Fibroblast of the aortic adventitia (primary cell): ENCODE measurements around the gene SYT7. TPM values are rescaled to one million over a fixed set of nuclear protein-coding genes. Genes with fewer than 3 reads are reported as not detected.
A peak's percentile ranks its signal among the peaks of the same experiment; 100 is the strongest.

Source experiments
- DNase-seq: peaks from one replicate; pipeline ENCODE4 v3.0.0-alpha.2; 2010; ENCODE audit warnings: low read depth
- H3K4me3 ChIP-seq: 2 replicates; pipeline ENCODE4 v1.5.1; 2011; ENCODE audit warnings: low read depth, mild to moderate bottlenecking, control low read depth, low read length, moderate library complexity
- total RNA-seq: library from RNA; depleted of rRNA; stranded (reverse); fragments of >200 nt; gene quantifications from 2 replicates; pipeline ENCODE4 v1.2.3, GENCODE V29; 2012; ENCODE audit warnings: low replicate concordance
- TF ChIP-seq, protein P1 (sequence below): IDR thresholded peaks from 2 replicates; pipeline ENCODE4 v1.5.1; 2011; ENCODE audit warnings: mild to moderate bottlenecking, low read length, control low read depth, inconsistent platforms; ENCODE audit not compliant: insufficient read depth

The SYT7 gene
- total RNA-seq, 1 donor: 112 TPM

DNA sequence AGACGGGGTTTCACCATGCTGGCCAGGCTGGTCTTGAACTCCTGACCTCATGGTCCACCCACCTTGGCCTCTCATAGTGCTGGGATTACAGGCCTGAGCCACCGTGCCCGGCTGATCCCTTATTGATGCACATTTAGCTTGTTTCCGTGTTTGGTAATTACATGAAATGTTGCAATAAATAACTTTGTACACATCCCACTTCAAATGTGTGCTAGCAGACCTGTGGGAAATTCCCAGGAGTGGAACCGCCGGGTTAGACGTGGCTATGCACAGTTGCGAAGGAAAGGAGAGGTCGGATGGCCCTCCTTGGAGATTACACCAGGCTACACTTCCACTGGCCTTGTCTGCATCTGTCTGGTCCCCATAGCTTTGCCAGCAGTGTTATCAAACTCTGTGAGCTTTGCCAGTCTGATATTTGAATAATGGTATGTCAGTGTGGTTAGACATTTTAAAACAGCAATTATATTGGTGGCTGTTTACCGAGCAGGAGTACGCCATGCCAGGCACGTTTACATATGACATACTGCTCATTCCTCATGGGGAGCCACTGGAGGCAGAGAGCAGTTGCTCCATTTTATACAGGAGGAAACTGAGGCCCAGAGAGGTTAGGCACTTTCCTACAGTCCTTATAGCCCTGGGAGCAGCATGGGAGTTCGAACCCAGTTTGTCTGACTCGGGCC lies 27.2 kb upstream of the SYT7 start:
- no peak overlapping the region for H3K4me3 ChIP-seq
- TF ChIP-seq, protein P1, sequence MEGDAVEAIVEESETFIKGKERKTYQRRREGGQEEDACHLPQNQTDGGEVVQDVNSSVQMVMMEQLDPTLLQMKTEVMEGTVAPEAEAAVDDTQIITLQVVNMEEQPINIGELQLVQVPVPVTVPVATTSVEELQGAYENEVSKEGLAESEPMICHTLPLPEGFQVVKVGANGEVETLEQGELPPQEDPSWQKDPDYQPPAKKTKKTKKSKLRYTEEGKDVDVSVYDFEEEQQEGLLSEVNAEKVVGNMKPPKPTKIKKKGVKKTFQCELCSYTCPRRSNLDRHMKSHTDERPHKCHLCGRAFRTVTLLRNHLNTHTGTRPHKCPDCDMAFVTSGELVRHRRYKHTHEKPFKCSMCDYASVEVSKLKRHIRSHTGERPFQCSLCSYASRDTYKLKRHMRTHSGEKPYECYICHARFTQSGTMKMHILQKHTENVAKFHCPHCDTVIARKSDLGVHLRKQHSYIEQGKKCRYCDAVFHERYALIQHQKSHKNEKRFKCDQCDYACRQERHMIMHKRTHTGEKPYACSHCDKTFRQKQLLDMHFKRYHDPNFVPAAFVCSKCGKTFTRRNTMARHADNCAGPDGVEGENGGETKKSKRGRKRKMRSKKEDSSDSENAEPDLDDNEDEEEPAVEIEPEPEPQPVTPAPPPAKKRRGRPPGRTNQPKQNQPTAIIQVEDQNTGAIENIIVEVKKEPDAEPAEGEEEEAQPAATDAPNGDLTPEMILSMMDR: no peak
- DNase-seq: no peak

DNA sequence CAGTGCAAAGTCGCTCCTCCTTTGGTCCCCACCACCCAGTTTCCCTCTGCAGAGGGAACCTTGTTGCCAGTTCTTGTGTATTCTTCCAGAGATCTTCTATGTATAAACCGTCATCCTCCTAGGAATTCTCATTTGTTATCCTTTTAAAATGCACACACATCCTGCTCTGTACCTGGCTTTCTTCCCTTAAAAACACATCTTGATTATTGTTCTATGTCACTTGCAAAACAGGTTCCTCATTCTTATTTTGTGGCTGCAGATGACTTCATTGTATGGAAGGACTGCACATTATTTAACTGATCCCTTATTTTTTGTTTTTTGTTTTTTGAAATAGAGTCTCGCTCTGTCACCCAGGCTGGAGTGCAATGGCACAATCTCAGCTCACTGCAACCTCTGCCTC lies 26.6 kb upstream of the SYT7 start:
- DNase-seq: peak; percentile 50
- TF ChIP-seq, protein P1: no peak
- H3K4me3 ChIP-seq: no peak overlapping the region

DNA sequence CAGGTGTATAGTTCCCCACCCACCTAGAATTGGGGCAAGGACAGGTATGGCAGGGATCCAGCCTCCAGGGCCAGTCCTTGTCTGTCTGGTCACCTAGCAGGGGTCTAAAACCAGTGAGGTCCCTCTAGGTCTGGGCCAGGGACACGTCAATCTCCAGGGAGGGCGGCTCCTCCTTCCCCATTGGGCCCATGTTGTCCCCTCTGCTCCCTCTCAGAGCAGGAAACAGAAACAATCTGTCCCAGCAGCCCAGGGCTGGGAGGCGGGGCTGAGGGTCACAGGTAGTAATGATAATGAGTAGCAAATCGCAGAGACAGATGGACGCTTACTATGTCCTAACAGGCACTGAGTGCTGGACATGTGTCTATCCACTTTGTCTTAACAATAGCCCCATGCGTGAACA lies 22.8 kb upstream of the SYT7 start:
- no peak overlapping the region for H3K4me3 ChIP-seq
- DNase-seq: no peak
- TF ChIP-seq, protein P1: no peak

DNA sequence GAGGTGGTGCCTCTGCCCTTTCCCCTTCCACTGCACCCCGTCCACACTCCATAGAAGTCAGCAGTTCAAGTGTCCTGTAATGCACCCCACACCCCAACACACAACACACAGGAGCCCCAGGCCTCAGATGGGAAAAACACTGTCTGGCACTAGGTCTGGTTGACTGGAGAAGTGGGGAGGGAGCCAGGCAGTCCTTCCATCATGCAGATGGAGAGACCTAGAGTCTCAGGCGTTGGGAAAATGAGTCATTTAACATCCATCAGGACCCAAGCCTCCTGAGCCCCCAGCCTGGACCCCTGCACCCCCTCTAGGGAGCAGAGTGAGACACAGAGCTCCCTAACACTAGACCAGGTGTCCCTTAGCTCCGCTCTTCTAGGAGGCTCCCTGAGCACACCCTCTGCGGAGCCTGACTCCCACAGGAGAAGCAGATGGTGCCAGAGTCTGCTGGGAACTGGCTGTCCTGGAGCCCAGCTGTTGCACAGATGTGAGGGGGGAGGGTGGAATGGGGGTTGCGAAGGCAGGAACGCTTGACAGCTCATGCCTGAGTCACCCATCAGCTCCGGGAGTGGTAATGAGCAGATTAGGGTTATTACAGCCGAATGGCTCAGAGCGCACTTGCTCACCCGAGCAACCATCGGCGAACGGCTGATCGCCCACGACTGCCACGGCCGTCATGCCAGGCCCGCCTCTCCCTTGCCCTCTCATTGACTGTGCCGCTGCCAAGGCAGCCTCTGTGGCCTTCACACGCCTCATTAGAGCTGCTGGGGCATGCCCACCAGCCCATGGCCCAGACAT lies 22.1 kb upstream of the SYT7 start:
- H3K4me3 ChIP-seq: peak overlapping the region; percentile 28
- TF ChIP-seq, protein P1: no peak
- peak; percentile 98 for DNase-seq

DNA sequence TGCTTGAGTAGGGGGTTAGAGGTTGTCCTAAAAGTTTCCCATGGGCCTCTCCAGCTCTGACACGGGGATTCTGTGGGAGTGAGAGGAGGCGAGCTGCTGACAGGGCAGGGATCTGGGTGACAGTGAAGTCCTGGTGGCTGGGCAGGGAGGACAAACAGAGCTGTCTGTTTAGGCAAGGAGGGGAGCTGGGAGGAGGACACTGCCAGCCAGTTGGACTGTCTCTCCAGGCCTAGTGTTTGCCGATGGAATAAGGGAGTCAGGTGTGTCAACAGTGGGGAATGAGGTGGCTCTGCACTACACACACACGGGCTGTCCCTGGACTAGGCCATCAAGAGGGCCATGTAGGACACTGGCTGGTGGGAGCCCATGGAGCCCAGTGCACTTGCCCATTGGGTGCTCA lies 20.6 kb upstream of the SYT7 start:
- no peak for DNase-seq
- TF ChIP-seq, protein P1: no peak
- no peak overlapping the region for H3K4me3 ChIP-seq

DNA sequence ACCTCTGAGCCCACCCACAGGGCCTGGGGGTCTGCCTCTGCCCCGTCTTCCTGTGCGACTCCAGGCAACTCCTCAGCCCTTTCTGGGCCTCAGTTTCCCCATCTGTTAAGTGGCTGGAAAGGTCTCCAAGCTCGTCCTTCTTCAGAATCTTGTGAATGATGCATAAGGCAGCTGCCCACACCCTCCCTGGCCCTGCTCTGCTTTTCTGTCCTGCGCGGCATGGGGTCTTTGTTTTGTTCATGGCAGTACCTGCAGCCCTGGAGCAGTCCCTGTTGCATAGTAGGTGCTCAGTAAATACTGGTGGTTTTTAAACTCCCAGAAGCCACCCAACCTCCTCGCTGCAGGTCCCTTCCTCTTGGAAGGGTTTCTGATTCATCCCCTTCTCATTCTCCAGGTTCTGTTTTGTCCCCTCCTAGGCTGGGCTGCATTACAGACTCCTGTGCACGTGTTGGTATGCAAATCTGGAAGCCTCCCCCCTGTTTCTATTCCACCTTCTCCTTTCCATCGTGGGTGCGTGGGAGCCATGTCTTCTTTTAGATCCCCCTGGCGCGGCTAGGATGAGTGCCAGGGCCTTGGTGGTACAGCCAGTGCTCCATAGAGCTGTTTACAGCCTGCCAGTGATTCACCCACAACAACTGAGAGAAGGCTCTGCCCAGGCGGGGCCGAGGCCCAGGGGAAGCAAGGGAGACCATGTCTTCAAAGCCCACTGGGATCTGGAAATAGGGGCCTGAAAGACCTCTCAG lies 19.3 kb upstream of the SYT7 start:
- DNase-seq: no peak
- H3K4me3 ChIP-seq: no peak overlapping the region
- TF ChIP-seq, protein P1: no peak
